HepG2 (cell line): ENCODE data around the gene SLC25A33. TPM values are rescaled to one million over a fixed set of nuclear protein-coding genes. Genes with fewer than 3 reads are reported as not detected.

Experiments used
- E2F5 ChIP-seq: sonication (generic); formaldehyde crosslinking; conservative IDR thresholded peaks from 2 replicates; pipeline ENCODE4 v1.4.0; 2020; ENCODE audit warnings: missing genetic modification reagents
- HDAC2 ChIP-seq: sonication (generic); formaldehyde crosslinking; IDR thresholded peaks from 2 replicates; pipeline ENCODE4 v1.4.0; 2020; ENCODE audit warnings: missing genetic modification reagents
- MTF2 ChIP-seq: sonication (generic); formaldehyde crosslinking; IDR thresholded peaks from 2 replicates; pipeline ENCODE4 v1.5.0; 2020; ENCODE audit warnings: missing genetic modification reagents, borderline replicate concordance
- MXI1 ChIP-seq: IDR thresholded peaks from 3 replicates; pipeline ENCODE4 v1.6.1; 2012; ENCODE audit warnings: low read depth, low read length, inconsistent platforms, borderline replicate concordance
- NFYB ChIP-seq: sonication (generic); formaldehyde crosslinking; IDR thresholded peaks from 2 replicates; pipeline ENCODE4 v1.4.0; 2020; ENCODE audit warnings: missing genetic modification reagents
- NRL ChIP-seq: sonication (generic); formaldehyde crosslinking; IDR thresholded peaks from 2 replicates; pipeline ENCODE4 v1.5.0; 2020; ENCODE audit warnings: missing genetic modification reagents, mild to moderate bottlenecking, moderate library complexity, borderline replicate concordance
- PLSCR1 ChIP-seq: sonication (generic); formaldehyde crosslinking; IDR thresholded peaks from 2 replicates; pipeline ENCODE4 v1.5.0; 2020; ENCODE audit warnings: missing genetic modification reagents, mild to moderate bottlenecking, borderline replicate concordance
- RCOR2 ChIP-seq: IDR thresholded peaks from 2 replicates; pipeline ENCODE4 v1.6.1; 2016; ENCODE audit warnings: missing biosample characterization, missing genetic modification reagents
- TSC22D2 ChIP-seq: sonication (generic); formaldehyde crosslinking; IDR thresholded peaks from 2 replicates; pipeline ENCODE4 v1.5.1; 2020; ENCODE audit warnings: missing genetic modification reagents, mild to moderate bottlenecking, borderline replicate concordance
- ZBED4 ChIP-seq: sonication (generic); formaldehyde crosslinking; IDR thresholded peaks from 2 replicates; pipeline ENCODE4 v1.4.0; 2020; ENCODE audit warnings: missing genetic modification reagents, borderline replicate concordance
- ZBTB3 ChIP-seq: sonication (generic); formaldehyde crosslinking; IDR thresholded peaks from 2 replicates; pipeline ENCODE4 v1.4.0; 2020; ENCODE audit warnings: low read depth, mild to moderate bottlenecking, moderate library complexity, missing genetic modification reagents, borderline replicate concordance
- ZFY ChIP-seq: sonication (generic); formaldehyde crosslinking; IDR thresholded peaks from 2 replicates; pipeline ENCODE4 v1.4.0; 2020; ENCODE audit warnings: missing genetic modification reagents
- ZMAT5 ChIP-seq: sonication (generic); formaldehyde crosslinking; IDR thresholded peaks from 2 replicates; pipeline ENCODE4 v1.5.0; 2020; ENCODE audit warnings: mild to moderate bottlenecking, low read depth, missing genetic modification reagents, borderline replicate concordance
- ZNF274 ChIP-seq: sonication (generic); formaldehyde crosslinking; IDR thresholded peaks from 2 replicates; pipeline ENCODE4 v1.5.1; 2020; ENCODE audit warnings: mild to moderate bottlenecking, missing genetic modification reagents
- ZNF326 ChIP-seq: sonication (generic); formaldehyde crosslinking; IDR thresholded peaks from 2 replicates; pipeline ENCODE4 v1.4.0; 2020; ENCODE audit warnings: missing genetic modification reagents, borderline replicate concordance
- ZNF430 ChIP-seq: sonication (generic); formaldehyde crosslinking; IDR thresholded peaks from 2 replicates; pipeline ENCODE4 v1.9.0; 2021; ENCODE audit warnings: mild to moderate bottlenecking, missing genetic modification reagents
- ZNF441 ChIP-seq: sonication (generic); formaldehyde crosslinking; IDR thresholded peaks from 2 replicates; pipeline ENCODE4 v1.7.0; 2021; ENCODE audit warnings: missing genetic modification reagents, borderline replicate concordance
- ZNF574 ChIP-seq: sonication (generic); formaldehyde crosslinking; IDR thresholded peaks from 2 replicates; pipeline ENCODE4 v1.4.0; 2020; ENCODE audit warnings: missing genetic modification reagents
- ZNF605 ChIP-seq: sonication (generic); formaldehyde crosslinking; IDR thresholded peaks from 2 replicates; pipeline ENCODE4 v1.8.0; 2022; ENCODE audit warnings: mild to moderate bottlenecking, missing genetic modification reagents
- ZNF614 ChIP-seq: IDR thresholded peaks from 2 replicates; pipeline ENCODE4 v1.6.1; 2018; ENCODE audit warnings: missing biosample characterization, missing genetic modification reagents, inconsistent platforms, borderline replicate concordance
- ZNF713 ChIP-seq: sonication (generic); formaldehyde crosslinking; IDR thresholded peaks from 2 replicates; pipeline ENCODE4 v1.4.0; 2020; ENCODE audit warnings: mild to moderate bottlenecking, missing genetic modification reagents
- polyA plus RNA-seq, 8 experiments: library from polyadenylated mRNA; depleted of rRNA in 3 of 8; stranded (reverse) in 7 of 8; unstranded in 1 of 8; fragments of >200 nt; fragmentation: Illumina TruSeq in 4 of 8; extraction: Trizol in 4 of 8; gene quantifications; 2 replicates each; pipeline versions ENCODE4 v1.2.1 to v1.2.3, GENCODE V29; 2011 to 2016; ENCODE audit warnings: low read depth in 4 of 8, missing spikeins in 1 of 8, mixed read lengths in 1 of 8; ENCODE audit not compliant: insufficient read depth in 1 of 8
- total RNA-seq, 5 experiments: library from RNA; depleted of rRNA; stranded (reverse); fragments of >200 nt; fragmentation: Illumina TruSeq; extraction: Trizol; gene quantifications; 2 replicates each; pipeline ENCODE4 v1.2.3, GENCODE V29; 2016; ENCODE audit warnings: low read depth in 1 of 5

The SLC25A33 gene
- total and polyA plus RNA-seq, 2 of the 13 experiments (the other 11 are each of a cell fraction or from before 2014, with no cell fraction given), result 15.4 to 50.3 TPM

GRCh38 chr1:9539829-9540550, 725 bp downstream of the SLC25A33 start (continued):
- no peak for TF ChIP-seq ZBED4
- TF ChIP-seq NRL (CRISPR knock-in tag), result no peak
- no peak for TF ChIP-seq ZBTB3
- TF ChIP-seq ZNF430, result 0 out of 2 replicates have a peak, but pooled peaks have one; percentile 48
- no peak for TF ChIP-seq ZNF326 (CRISPR knock-in tag)
- no peak for TF ChIP-seq MTF2
- TF ChIP-seq ZNF605 (CRISPR knock-in tag), result peak; percentile 68
- no peak for TF ChIP-seq NFYB
- TF ChIP-seq HDAC2 (CRISPR knock-in tag), result 0 out of 2 replicates have a peak, but pooled peaks have one; percentile 13
- TF ChIP-seq ZNF441 (CRISPR knock-in tag), result 0 out of 2 replicates have a peak, but pooled peaks have one; percentile 53
- TF ChIP-seq ZNF574, result no peak
- TF ChIP-seq ZMAT5 (CRISPR knock-in tag), result no peak
- no peak; the same call in 1 of the 2 replicates for TF ChIP-seq ZNF274 (CRISPR knock-in tag)
- no peak for TF ChIP-seq MXI1
- TF ChIP-seq TSC22D2 (CRISPR knock-in tag), result no peak
- no peak for TF ChIP-seq ZNF614 (CRISPR knock-in tag)
- TF ChIP-seq PLSCR1, result no peak
- no peak for TF ChIP-seq ZNF713 (CRISPR knock-in tag)
- no peak for TF ChIP-seq E2F5 (CRISPR knock-in tag)
- no peak for TF ChIP-seq RCOR2 (CRISPR knock-in tag)
- TF ChIP-seq ZFY, result no peak; the same call in 1 of the 2 replicates
